ENCODE data around the gene TGIF2LY. TPM values are rescaled to one million over a fixed set of nuclear protein-coding genes. Genes with fewer than 3 reads are reported as not detected.
"Not testable (repeated sequence)": the region's sequence is repeated elsewhere in the genome, so short reads cannot be mapped to it uniquely, and the experiment has no call there.

The TGIF2LY gene
- not detected in 2 replicates for total RNA-seq
- not detected for total RNA-seq (2013)
- polyA plus RNA-seq: not detected in 2 replicates
- polyA minus RNA-seq: not detected in 2 replicates

GRCh38 chrY:3578767-3579166 lies at the start of gene TGIF2LY:
Gene TGIF2LY (plus strand): TSS chrY:3579067. CDS start chrY:3579245, 178 bp downstream.
- H3K27me3 ChIP-seq (replicated peaks in 1 of 4; ENCODE audit: control extremely low read depth in 1 of 4, control insufficient read depth in 3 of 4, insufficient read depth in 4 of 4, low read length in 3 of 4); POLR2A ChIA-PET; H3K9ac ChIP-seq (ENCODE audit: low read length); H3K36me3 ChIP-seq (replicated peaks in 1 of 2; ENCODE audit: control extremely low read depth in 1 of 2, control insufficient read depth in 1 of 2, extremely low read depth in 1 of 2, insufficient read depth in 2 of 2, low read length in 1 of 2); H3K4me3 ChIP-seq (ENCODE audit: control extremely low read depth in 1 of 5, extremely low read depth in 1 of 5, insufficient read depth in 1 of 5, low read depth in 2 of 5, low read length in 4 of 5); H3K4me3 Mint-ChIP-seq; H3K4me1 Mint-ChIP-seq; CTCF ChIA-PET; DNase-seq; H3K9me3 ChIP-seq (ENCODE audit: control extremely low read depth in 1 of 3, control insufficient read depth in 2 of 3, insufficient read depth in 1 of 3, low read length in 2 of 3); H3K27ac Mint-ChIP-seq; H3K27me3 Mint-ChIP-seq; H3K4me2 ChIP-seq (replicated peaks; ENCODE audit: low read depth, low read length, poor library complexity, severe bottlenecking); ATAC-seq (ENCODE audit: low read depth); H2AFZ ChIP-seq (ENCODE audit: insufficient read depth, low read depth, low read length, poor library complexity, severe bottlenecking); H3K9me3 Mint-ChIP-seq (ENCODE audit: insufficient read depth); intact Hi-C loops (cut with micrococcal nuclease); H3K27ac ChIP-seq (ENCODE audit: low read length in 2 of 2); H3K4me1 ChIP-seq (ENCODE audit: control insufficient read depth in 2 of 2, insufficient read depth in 2 of 2, low read length in 2 of 2); H3K79me2 ChIP-seq (ENCODE audit: control insufficient read depth, insufficient read depth, low read length); H4K20me1 ChIP-seq (ENCODE audit: control insufficient read depth, insufficient read depth, low read length, poor library complexity, severe bottlenecking): not testable (repeated sequence)
- WGBS (ENCODE audit: insufficient coverage): 79% methylated on average over 3 of the region's 9 CpGs

Small RNA genes lying within 50 kb of the gene (small RNA-seq; reads per million reads assigned to genes)
- not detected for gene PRRC2CP1 (ENCODE audit: insufficient read length, low read depth, low replicate concordance)

Data from B cell (primary cell).